Lower lobe of right lung (tissue), 2 donors: Measurements from ENCODE around the gene OR7G3. TPM values are rescaled to one million over a fixed set of nuclear protein-coding genes. Genes with fewer than 3 reads are reported as not detected.

Source experiments
- ATAC-seq, 2 donors: fragments of 200-7000 bp; cut with Tn5 transposase; one replicate each; pipeline ENCODE4 v1.9.1; 2020 to 2022; ENCODE audit warnings: mild to moderate bottlenecking in 2 of 2, moderate library complexity in 2 of 2
- DNase-seq: peaks from one replicate; pipeline ENCODE4 v3.0.0-alpha.2; 2020
- H3K27ac ChIP-seq: fragments of 200-600 bp; one replicate; pipeline ENCODE4 v1.8.0; 2022
- H3K27me3 ChIP-seq: fragments of 200-600 bp; one replicate; pipeline ENCODE4 v1.8.0; 2022; ENCODE audit warnings: low read depth
- H3K36me3 ChIP-seq: fragments of 200-600 bp; one replicate; pipeline ENCODE4 v1.8.0; 2022; ENCODE audit warnings: mild to moderate bottlenecking
- H3K4me1 ChIP-seq: fragments of 200-600 bp; one replicate; pipeline ENCODE4 v1.8.0; 2022
- H3K4me3 ChIP-seq: fragments of 200-600 bp; one replicate; pipeline ENCODE4 v1.8.0; 2022; ENCODE audit warnings: mild to moderate bottlenecking
- H3K9me3 ChIP-seq: fragments of 200-600 bp; one replicate; pipeline ENCODE4 v1.8.0; 2022
- CTCF ChIP-seq: fragments of 200-600 bp; IDR thresholded peaks from one replicate; pipeline ENCODE4 v1.8.0; 2022; ENCODE audit warnings: antibody characterized with exemption, mild to moderate bottlenecking
- intact Hi-C: fragments of 100-400 bp; cut with DNase I; formaldehyde crosslinking; loops from one replicate; pipeline ENCODE4 v1.11.0; 2022
- total RNA-seq: library from RNA; stranded (reverse); fragmentation: NEBNext Ultra II Directional; extraction: Animal tissue kit (Norgen Biotek cat#: 25700); gene quantifications from one replicate; pipeline ENCODE4 v1.2.1, GENCODE V29; 2021
- donor health status: DM: no; HTN: yes; CAD: no; lungs with severe emphysema.

The OR7G3 gene
- total RNA-seq, 1 donor from 2014 or later, result not detected

- Histone ChIP-seq H3K27me3 (no peaks in the 10 kb centered on the region), H3K27ac (peak overlapping the region; percentile 86), H3K4me1 (peaks cover 18% of the 10 kb centered on the region), H3K4me3 (peak overlapping the region; percentile 74), H3K36me3 (no peaks in the 10 kb centered on the region), H3K9me3 (peaks cover 7% of the 10 kb centered on the region)
- peak in 1 of 2 donors; percentile 25 for ATAC-seq
- intact Hi-C loops, result no loop called here
- DNase-seq, result no peak
- no peak for TF ChIP-seq CTCF
Observed at GRCh38 chr19:9139609-9140158, 12.9 kb upstream of the OR7G3 start.

DNA sequence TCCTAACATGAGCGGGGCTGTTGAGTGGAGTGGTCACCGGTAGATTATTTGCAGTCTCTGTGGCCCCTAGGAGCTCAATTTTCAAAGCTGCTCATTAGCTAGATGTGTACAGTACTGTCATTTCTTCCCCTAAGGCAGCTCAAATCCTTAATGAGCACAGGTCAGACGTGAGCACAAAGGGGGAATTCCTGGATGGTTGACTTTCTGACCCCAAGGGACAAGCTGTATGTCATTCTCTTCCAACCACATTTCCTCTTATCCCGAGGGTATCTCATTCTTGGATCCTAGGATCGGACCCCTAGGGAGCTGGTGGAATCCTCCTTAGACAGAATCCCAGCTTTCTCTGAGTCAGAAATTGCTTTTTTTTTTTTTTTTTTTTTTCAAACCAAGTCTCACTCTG, 5.7 kb upstream of the OR7G3 start:
- no peaks in the 10 kb centered on the region for H3K36me3 ChIP-seq
- H3K27ac ChIP-seq, result no peak overlapping the region
- H3K27me3 ChIP-seq, result no peaks in the 10 kb centered on the region
- no peak for TF ChIP-seq CTCF
- H3K4me1 ChIP-seq, result no peaks in the 10 kb centered on the region
- no peak overlapping the region for H3K4me3 ChIP-seq
- ATAC-seq (no peak), DNase-seq (no peak)
- H3K9me3 ChIP-seq, result no peaks in the 10 kb centered on the region
- intact Hi-C loops, result no loop called here

GRCh38 chr19:9130965-9131364, 4.2 kb upstream of the OR7G3 start:
- Histone ChIP-seq H3K36me3 (no peaks in the 10 kb centered on the region), H3K27ac (no peak overlapping the region), H3K4me3 (no peak overlapping the region), H3K27me3 (no peaks in the 10 kb centered on the region), H3K9me3 (no peaks in the 10 kb centered on the region), H3K4me1 (no peaks in the 10 kb centered on the region)
- no peak for ATAC-seq
- DNase-seq, result no peak
- TF ChIP-seq CTCF, result no peak
- intact Hi-C loops, result no loop called here

DNA sequence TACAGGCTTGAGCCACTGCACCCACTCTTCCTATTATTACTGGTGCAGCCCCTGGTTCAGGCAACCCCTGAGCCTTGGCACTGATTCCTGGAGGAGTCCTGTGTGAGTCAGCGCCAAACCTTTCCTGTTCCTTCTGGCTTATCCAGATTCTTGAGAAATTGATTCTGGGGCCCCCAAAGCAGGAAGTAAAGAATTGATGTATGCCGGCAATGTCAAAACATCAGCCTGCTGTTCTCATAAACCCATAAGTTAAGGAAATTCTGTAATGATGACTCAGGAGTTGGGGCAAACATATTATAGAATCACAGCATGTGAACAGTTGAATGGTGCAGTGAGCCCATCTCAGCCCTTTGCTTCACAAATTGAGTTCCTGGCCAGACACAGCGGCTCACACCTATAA, 1.4 kb upstream of the OR7G3 start:
- Histone ChIP-seq H3K9me3 (no peaks in the 10 kb centered on the region), H3K36me3 (no peaks in the 10 kb centered on the region), H3K4me1 (no peaks in the 10 kb centered on the region), H3K4me3 (no peak overlapping the region), H3K27ac (no peak overlapping the region), H3K27me3 (no peaks in the 10 kb centered on the region)
- ATAC-seq (peak; percentile 39 to 46), DNase-seq (no peak)
- no peak for TF ChIP-seq CTCF
- intact Hi-C loops, result no loop called here

DNA sequence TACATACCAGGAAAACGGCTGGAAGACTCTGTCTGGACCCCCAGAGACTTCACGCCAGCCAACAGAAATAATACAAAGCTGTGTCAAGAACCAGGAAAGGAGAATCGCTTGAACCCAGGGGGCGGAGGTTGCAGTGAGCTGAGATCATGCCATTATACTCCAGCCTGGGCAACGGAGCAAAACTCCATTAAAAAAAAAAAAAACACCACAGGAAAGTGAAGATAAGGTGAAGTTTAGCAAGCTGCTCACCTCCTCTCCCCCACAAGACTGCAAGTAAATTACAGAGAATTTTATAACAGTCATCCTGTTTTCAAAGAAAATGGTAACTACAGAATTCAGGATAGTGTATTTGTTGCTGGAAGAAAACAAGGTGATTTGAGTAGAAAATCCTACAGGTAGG, 10.2 kb downstream of the OR7G3 start:
- no peaks in the 10 kb centered on the region for H3K9me3 ChIP-seq
- no peak for TF ChIP-seq CTCF
- H3K27ac ChIP-seq, result no peak overlapping the region
- H3K27me3 ChIP-seq, result peaks cover 9% of the 10 kb centered on the region
- ATAC-seq (no peak), DNase-seq (no peak)
- intact Hi-C loops, result no loop called here
- no peaks in the 10 kb centered on the region for H3K4me1 ChIP-seq
- H3K36me3 ChIP-seq, result no peaks in the 10 kb centered on the region
- H3K4me3 ChIP-seq, result no peak overlapping the region
